Measurements from ENCODE around the gene TADA1. TPM values are rescaled to one million over a fixed set of nuclear protein-coding genes. Genes with fewer than 3 reads are reported as not detected.

The TADA1 gene
- total and polyA plus RNA-seq, 2 experiments from 2014 or later: 21.8 to 22.0 TPM

GRCh38 chr1:166814611-166815010 is 61.5 kb downstream of the TADA1 start:
- no peaks in the 10 kb centered on the region for H3K36me3 Mint-ChIP-seq (ENCODE audit: low read depth)
- no peaks in the 10 kb centered on the region for H3K4me1 ChIP-seq (ENCODE audit: insufficient read depth)
- TF ChIP-seq ZNF462 (CRISPR knock-in tag; IDR thresholded peaks at IDR 0.05): no peak
- no peak for TF ChIP-seq CREB1 (CRISPR knock-in tag; IDR thresholded peaks at IDR 0.05; ENCODE audit: low read depth)
- TF ChIP-seq NANOG (IDR thresholded peaks at IDR 0.05; ENCODE audit: borderline replicate concordance): no peak
- TF ChIP-seq REST (IDR thresholded peaks at IDR 0.05; ENCODE audit: unreplicated experiment): no peak
- no peak overlapping the region for H3K4me2 ChIP-seq
- H3K27me3 Mint-ChIP-seq (ENCODE audit: insufficient read depth, low read depth, poor library complexity): no peaks in the 10 kb centered on the region
- H3K27ac Mint-ChIP-seq: no peak overlapping the region
- H3F3A ChIP-seq (replicated peaks; ENCODE audit: low read depth): no peaks in the 10 kb centered on the region
- H3K79me2 ChIP-seq (replicated peaks; ENCODE audit: insufficient read depth): no peaks in the 10 kb centered on the region
- DNase-seq (ENCODE audit: low spot score) (no peak), ATAC-seq (no peak)
- H3K4me1 Mint-ChIP-seq: no peaks in the 10 kb centered on the region
- H3K36me3 ChIP-seq (ENCODE audit: insufficient read depth): no peaks in the 10 kb centered on the region
- H3K9me2 ChIP-seq (ENCODE audit: insufficient read depth): 0 out of 2 replicates have a peak, but pooled peaks cover 3% of the 10 kb centered on the region
- H3K27me3 ChIP-seq (ENCODE audit: insufficient read depth): no peaks in the 10 kb centered on the region
- H3K9me3 Mint-ChIP-seq: peaks cover 15% of the 10 kb centered on the region
- no peak overlapping the region for H3K4me3 ChIP-seq
- H4K20me1 ChIP-seq (replicated peaks; ENCODE audit: insufficient read depth): no peaks in the 10 kb centered on the region
- no peak overlapping the region for H3K4me3 Mint-ChIP-seq
- H2AFZ ChIP-seq: no peak overlapping the region
- H3K27ac ChIP-seq (ENCODE audit: low read depth): no peak overlapping the region
